GM19351 (cell line): Measurements from ENCODE around the gene KDM5B.

Source experiments
- ATAC-seq: cut with Tn5 transposase; IDR thresholded peaks from one replicate; pipeline ENCODE4 v1.9.1; 2021; ENCODE audit warnings: mild to moderate bottlenecking, moderate library complexity; ENCODE audit not compliant: unreplicated experiment

KDM5B gene

GRCh38 chr1:202688401-202688800 lies 119.8 kb downstream of the KDM5B start:
- ATAC-seq, result no peak

- no peak for ATAC-seq
Observed at GRCh38 chr1:202687798-202688197, 120.4 kb downstream of the KDM5B start.

- ATAC-seq, result no peak
Observed at GRCh38 chr1:202687370-202687769, 120.9 kb downstream of the KDM5B start.

- ATAC-seq, result no peak
Observed at GRCh38 chr1:202685641-202686040, 122.6 kb downstream of the KDM5B start.

GRCh38 chr1:202684716-202685115 lies 123.5 kb downstream of the KDM5B start:
- no peak for ATAC-seq

- no peak for ATAC-seq
Observed at GRCh38 chr1:202683029-202683428, 125.2 kb downstream of the KDM5B start.

GRCh38 chr1:202682477-202682876 lies 125.7 kb downstream of the KDM5B start:
- ATAC-seq, result no peak

- no peak for ATAC-seq
Observed at GRCh38 chr1:202681736-202682420, 126.3 kb downstream of the KDM5B start.

GRCh38 chr1:202680586-202681352 lies 127.5 kb downstream of the KDM5B start:
- no peak for ATAC-seq

GRCh38 chr1:202679406-202680177 lies 128.6 kb downstream of the KDM5B start:
- ATAC-seq, result no peak

- ATAC-seq, result no peak
Observed at GRCh38 chr1:202677433-202677832, 130.8 kb downstream of the KDM5B start.
